ENCODE data around the gene TNIK. TPM values are rescaled to one million over a fixed set of nuclear protein-coding genes. Genes with fewer than 3 reads are reported as not detected.

TNIK gene
- total and polyA plus RNA-seq, 10 donors: 0.85 to 34.5 (median 14.1) TPM

DNA sequence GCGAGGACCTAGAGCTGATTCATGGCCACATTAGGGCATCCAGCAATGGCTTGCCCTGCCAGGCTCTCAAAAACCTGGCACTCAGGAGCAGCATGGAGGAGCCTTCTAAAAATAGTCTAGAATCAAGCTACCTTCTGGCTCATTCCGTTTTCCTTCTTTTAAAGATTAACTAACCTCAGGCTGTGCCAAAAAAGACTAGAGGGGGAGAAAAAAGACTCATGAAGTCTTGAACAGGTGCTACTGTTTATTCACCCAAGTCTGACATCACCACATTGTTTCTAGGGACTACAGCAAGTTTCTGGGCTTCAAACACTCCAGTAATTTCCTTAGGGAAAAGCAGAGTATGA lies 125.8 kb downstream of the TNIK start:
- H3K27ac ChIP-seq: no peak overlapping the region

DNA sequence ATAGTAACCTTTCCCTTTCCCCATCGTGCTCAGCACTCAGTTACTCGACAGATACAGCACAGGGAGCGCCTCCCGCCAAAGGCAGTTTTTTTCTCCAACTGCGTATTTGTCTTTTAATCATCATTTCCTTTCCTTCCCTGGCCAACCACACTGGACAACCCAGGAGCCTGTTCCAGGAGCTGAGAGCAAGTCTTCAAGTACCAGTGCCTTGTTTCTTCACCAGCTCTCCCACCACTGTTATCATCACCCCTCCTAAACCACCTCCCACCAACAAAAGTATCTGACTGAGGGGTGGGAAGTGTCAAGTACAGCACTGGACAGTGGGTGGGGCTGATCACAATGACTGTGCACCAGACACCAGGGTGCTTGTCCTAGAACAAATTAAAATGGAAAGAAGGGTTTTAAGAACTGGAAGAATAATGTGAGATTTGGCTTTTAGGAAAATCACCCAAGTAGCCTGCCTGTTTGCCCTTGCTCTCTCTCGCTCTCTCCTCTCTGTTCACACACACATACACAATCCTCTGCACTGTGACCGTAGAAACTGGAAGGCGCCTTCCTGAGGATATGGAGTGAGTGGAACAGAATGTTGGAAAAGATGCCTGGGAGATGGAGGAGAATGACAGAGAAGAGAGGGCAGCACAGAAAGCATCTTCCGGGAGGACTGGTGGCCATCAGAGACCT lies 126.3 kb downstream of the TNIK start:
- intact Hi-C loops (cut with DNase I; ENCODE audit: low total_unique reads): no loop called here
- H3K4me3 ChIP-seq: no peak overlapping the region
- TF ChIP-seq, protein P1, sequence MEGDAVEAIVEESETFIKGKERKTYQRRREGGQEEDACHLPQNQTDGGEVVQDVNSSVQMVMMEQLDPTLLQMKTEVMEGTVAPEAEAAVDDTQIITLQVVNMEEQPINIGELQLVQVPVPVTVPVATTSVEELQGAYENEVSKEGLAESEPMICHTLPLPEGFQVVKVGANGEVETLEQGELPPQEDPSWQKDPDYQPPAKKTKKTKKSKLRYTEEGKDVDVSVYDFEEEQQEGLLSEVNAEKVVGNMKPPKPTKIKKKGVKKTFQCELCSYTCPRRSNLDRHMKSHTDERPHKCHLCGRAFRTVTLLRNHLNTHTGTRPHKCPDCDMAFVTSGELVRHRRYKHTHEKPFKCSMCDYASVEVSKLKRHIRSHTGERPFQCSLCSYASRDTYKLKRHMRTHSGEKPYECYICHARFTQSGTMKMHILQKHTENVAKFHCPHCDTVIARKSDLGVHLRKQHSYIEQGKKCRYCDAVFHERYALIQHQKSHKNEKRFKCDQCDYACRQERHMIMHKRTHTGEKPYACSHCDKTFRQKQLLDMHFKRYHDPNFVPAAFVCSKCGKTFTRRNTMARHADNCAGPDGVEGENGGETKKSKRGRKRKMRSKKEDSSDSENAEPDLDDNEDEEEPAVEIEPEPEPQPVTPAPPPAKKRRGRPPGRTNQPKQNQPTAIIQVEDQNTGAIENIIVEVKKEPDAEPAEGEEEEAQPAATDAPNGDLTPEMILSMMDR (IDR thresholded peaks at IDR 0.05 in 8 of 11, conservative IDR thresholded peaks at IDR 0.05 in 3 of 11): no peak
- no peak for TF ChIP-seq POLR2A (IDR thresholded peaks at IDR 0.05)
- TF ChIP-seq POLR2AphosphoS5 (IDR thresholded peaks at IDR 0.05): no peak
- H3K27me3 ChIP-seq (replicated peaks in 1 of 7): no peaks in the 10 kb centered on the region
- no peaks in the 10 kb centered on the region for H3K9me3 ChIP-seq
- H3K36me3 ChIP-seq: no peaks in the 10 kb centered on the region
- peaks cover 0 to 8% (median 5%) of the 10 kb centered on the region in 6 donors for H3K4me1 ChIP-seq
- no peak for DNase-seq
- no peak overlapping the region for H3K27ac ChIP-seq
- WGBS, 5 donors: 88 to 95% (median 94%) methylated on average over 9 of the region's 9 CpGs

More for the DNA sequence above, 125.8 kb downstream of the TNIK start:
- H3K4me3 ChIP-seq: no peak overlapping the region
- no peak for DNase-seq
- 82 to 90% (median 89%) methylated on average over 2 of the region's 2 CpGs for WGBS, 5 donors
- H3K9me3 ChIP-seq: no peaks in the 10 kb centered on the region
- H3K4me1 ChIP-seq: peaks cover 0 to 4% (median under 1%) of the 10 kb centered on the region in 6 donors
- H3K36me3 ChIP-seq: no peaks in the 10 kb centered on the region
- TF ChIP-seq POLR2A (IDR thresholded peaks at IDR 0.05): no peak
- TF ChIP-seq, protein P1 (IDR thresholded peaks at IDR 0.05 in 8 of 11, conservative IDR thresholded peaks at IDR 0.05 in 3 of 11): no peak
- TF ChIP-seq POLR2AphosphoS5 (IDR thresholded peaks at IDR 0.05): no peak
- intact Hi-C loops (cut with DNase I; ENCODE audit: low total_unique reads): no loop called here
- H3K27me3 ChIP-seq (replicated peaks in 1 of 7): no peaks in the 10 kb centered on the region

DNA sequence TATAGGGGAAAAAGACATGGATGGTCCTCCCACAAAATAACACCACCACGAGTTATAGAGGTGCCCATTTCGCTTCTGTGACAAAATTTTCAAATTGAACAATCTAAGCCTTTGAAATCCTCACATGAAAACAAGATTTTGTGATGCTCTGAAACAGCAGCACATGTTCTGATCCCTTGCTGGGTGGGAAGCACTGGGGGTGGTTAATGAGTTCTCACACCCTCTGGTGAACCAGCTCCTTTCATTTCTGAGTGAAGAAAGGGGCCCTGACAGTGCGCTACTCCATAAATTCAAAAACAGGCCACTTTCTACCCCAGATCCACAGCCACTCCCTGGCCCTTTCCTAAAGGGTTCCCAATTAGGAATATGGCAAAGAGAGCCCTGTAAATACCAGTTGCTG lies 129.3 kb downstream of the TNIK start:
- Histone ChIP-seq H3K36me3 (no peaks in the 10 kb centered on the region), H3K4me1 (peaks cover 0 to 18% (median 14%) of the 10 kb centered on the region in 6 donors), H3K27me3 (replicated peaks in 1 of 7) (no peaks in the 10 kb centered on the region), H3K9me3 (no peaks in the 10 kb centered on the region), H3K4me3 (no peak overlapping the region), H3K27ac (no peak overlapping the region)
- intact Hi-C loops (cut with DNase I; ENCODE audit: low total_unique reads): no loop called here
- DNase-seq: no peak
- TF ChIP-seq POLR2A (IDR thresholded peaks at IDR 0.05) (no peak), POLR2AphosphoS5 (IDR thresholded peaks at IDR 0.05) (no peak)
- TF ChIP-seq, protein P1 (IDR thresholded peaks at IDR 0.05 in 8 of 11, conservative IDR thresholded peaks at IDR 0.05 in 3 of 11): no peak
- WGBS, 5 donors: 90 to 97% (median 95%) methylated on average over 3 of the region's 3 CpGs

DNA sequence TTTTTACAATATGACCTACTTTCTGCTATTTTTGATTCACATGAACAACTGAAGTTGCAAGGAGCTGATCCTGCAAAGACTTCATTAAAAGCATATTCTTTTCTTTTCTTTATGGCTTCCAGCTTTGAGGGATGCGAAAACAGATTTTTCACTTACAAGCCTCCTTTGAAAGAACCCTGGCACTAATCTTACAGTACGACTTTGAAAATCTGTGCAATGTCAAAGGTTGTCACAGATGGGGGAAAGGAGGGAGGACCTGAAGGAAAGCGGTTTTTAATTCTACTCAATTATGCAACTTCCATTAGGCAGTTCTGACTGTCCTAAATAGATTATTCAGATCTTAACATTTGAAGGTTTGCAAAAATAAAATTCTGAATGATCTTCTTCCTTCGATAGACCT lies 130.5 kb downstream of the TNIK start:
- no peak overlapping the region for H3K4me3 ChIP-seq
- DNase-seq: no peak
- no peak for TF ChIP-seq POLR2AphosphoS5 (IDR thresholded peaks at IDR 0.05)
- no peak for TF ChIP-seq POLR2A (IDR thresholded peaks at IDR 0.05)
- TF ChIP-seq, protein P1 (IDR thresholded peaks at IDR 0.05 in 8 of 11, conservative IDR thresholded peaks at IDR 0.05 in 3 of 11): no peak
- H3K27ac ChIP-seq: no peak overlapping the region
- H3K27me3 ChIP-seq (replicated peaks in 1 of 7): no peaks in the 10 kb centered on the region
- 86 to 90% (median 87%) methylated on average over 4 of the region's 4 CpGs for WGBS, 5 donors
- peaks cover 0 to 18% (median 14%) of the 10 kb centered on the region in 6 donors for H3K4me1 ChIP-seq
- intact Hi-C loops (cut with DNase I; ENCODE audit: low total_unique reads): no loop called here
- H3K36me3 ChIP-seq: no peaks in the 10 kb centered on the region
- no peaks in the 10 kb centered on the region for H3K9me3 ChIP-seq
